Measurements from ENCODE around the gene ITPKB.

DNA sequence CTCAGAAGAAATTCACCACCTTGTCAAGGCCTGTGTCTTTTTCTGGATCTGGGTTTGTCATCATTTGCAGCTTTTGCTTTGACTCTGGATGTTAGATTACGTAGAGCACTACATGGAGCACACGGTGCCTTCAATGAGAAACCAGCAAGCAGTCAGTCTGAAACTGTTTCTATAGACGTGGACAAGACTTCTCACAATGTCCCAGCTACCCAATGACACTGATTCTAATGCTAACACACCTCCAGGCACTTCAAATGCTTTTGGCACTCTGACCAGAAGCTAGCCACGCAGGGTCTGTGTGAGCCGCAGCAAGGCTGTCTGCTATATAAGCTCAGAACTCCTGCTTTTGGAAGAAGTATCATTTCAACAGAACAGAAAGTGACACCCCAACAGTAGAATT, 38.2 kb downstream of the ITPKB start:
- TF ChIP-seq, protein P1, sequence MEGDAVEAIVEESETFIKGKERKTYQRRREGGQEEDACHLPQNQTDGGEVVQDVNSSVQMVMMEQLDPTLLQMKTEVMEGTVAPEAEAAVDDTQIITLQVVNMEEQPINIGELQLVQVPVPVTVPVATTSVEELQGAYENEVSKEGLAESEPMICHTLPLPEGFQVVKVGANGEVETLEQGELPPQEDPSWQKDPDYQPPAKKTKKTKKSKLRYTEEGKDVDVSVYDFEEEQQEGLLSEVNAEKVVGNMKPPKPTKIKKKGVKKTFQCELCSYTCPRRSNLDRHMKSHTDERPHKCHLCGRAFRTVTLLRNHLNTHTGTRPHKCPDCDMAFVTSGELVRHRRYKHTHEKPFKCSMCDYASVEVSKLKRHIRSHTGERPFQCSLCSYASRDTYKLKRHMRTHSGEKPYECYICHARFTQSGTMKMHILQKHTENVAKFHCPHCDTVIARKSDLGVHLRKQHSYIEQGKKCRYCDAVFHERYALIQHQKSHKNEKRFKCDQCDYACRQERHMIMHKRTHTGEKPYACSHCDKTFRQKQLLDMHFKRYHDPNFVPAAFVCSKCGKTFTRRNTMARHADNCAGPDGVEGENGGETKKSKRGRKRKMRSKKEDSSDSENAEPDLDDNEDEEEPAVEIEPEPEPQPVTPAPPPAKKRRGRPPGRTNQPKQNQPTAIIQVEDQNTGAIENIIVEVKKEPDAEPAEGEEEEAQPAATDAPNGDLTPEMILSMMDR (IDR thresholded peaks at IDR 0.05), result no peak
- no peak for TF ChIP-seq POLR2A (IDR thresholded peaks at IDR 0.05)

All from ovary (tissue), 3 donors.